IPS-15b (cell line): ENCODE data around the gene SLC30A3.

Source experiments
- H3K27me3 ChIP-seq: one replicate; pipeline ENCODE4 v1.6.1; 2013; ENCODE audit warnings: low read length; ENCODE audit not compliant: control insufficient read depth, insufficient read depth
- H3K36me3 ChIP-seq: one replicate; pipeline ENCODE4 v1.6.1; 2013; ENCODE audit warnings: low read length; ENCODE audit not compliant: control insufficient read depth, insufficient read depth
- H3K4me1 ChIP-seq: one replicate; pipeline ENCODE4 v1.6.1; 2013; ENCODE audit warnings: mild to moderate bottlenecking, low read length; ENCODE audit not compliant: control insufficient read depth, insufficient read depth
- H3K4me3 ChIP-seq: one replicate; pipeline ENCODE4 v1.5.1; 2013; ENCODE audit warnings: low read depth, low read length
- H3K9ac ChIP-seq: one replicate; pipeline ENCODE4 v1.6.1; 2013; ENCODE audit warnings: low read depth, mild to moderate bottlenecking, low read length
- H3K9me3 ChIP-seq: one replicate; pipeline ENCODE4 v1.6.1; 2013; ENCODE audit warnings: mild to moderate bottlenecking, low read length; ENCODE audit not compliant: control insufficient read depth, insufficient read depth

Gene SLC30A3

GRCh38 chr2:27237341-27237945 lies 25.4 kb downstream of the SLC30A3 start:
- no peaks in the 10 kb centered on the region for H3K27me3 ChIP-seq
- H3K9ac ChIP-seq = no peak overlapping the region
- H3K9me3 ChIP-seq = no peaks in the 10 kb centered on the region
- H3K36me3 ChIP-seq = peaks cover 96% of the 10 kb centered on the region
- H3K4me3 ChIP-seq = no peak overlapping the region
- no peaks in the 10 kb centered on the region for H3K4me1 ChIP-seq

GRCh38 chr2:27236626-27237025 lies 26.2 kb downstream of the SLC30A3 start:
- Histone ChIP-seq H3K9ac (no peak overlapping the region), H3K4me3 (no peak overlapping the region), H3K36me3 (peaks cover 96% of the 10 kb centered on the region), H3K4me1 (no peaks in the 10 kb centered on the region), H3K9me3 (no peaks in the 10 kb centered on the region), H3K27me3 (no peaks in the 10 kb centered on the region)

- no peaks in the 10 kb centered on the region for H3K4me1 ChIP-seq
- no peak overlapping the region for H3K4me3 ChIP-seq
- peaks cover 96% of the 10 kb centered on the region for H3K36me3 ChIP-seq
- H3K27me3 ChIP-seq = no peaks in the 10 kb centered on the region
- no peaks in the 10 kb centered on the region for H3K9me3 ChIP-seq
- no peak overlapping the region for H3K9ac ChIP-seq
Measured at GRCh38 chr2:27236136-27236535, 26.7 kb downstream of the SLC30A3 start.

- H3K9ac ChIP-seq = no peak overlapping the region
- H3K36me3 ChIP-seq = peaks cover 83% of the 10 kb centered on the region
- H3K4me3 ChIP-seq = no peak overlapping the region
- no peaks in the 10 kb centered on the region for H3K27me3 ChIP-seq
- H3K9me3 ChIP-seq = no peaks in the 10 kb centered on the region
- no peaks in the 10 kb centered on the region for H3K4me1 ChIP-seq
Measured at GRCh38 chr2:27233341-27233740, 29.5 kb downstream of the SLC30A3 start.

- Histone ChIP-seq H3K27me3 (no peaks in the 10 kb centered on the region), H3K4me1 (no peaks in the 10 kb centered on the region), H3K9me3 (no peaks in the 10 kb centered on the region), H3K36me3 (peaks cover 81% of the 10 kb centered on the region), H3K9ac (no peak overlapping the region), H3K4me3 (no peak overlapping the region)
Measured at GRCh38 chr2:27231921-27232320, 30.9 kb downstream of the SLC30A3 start.

- Histone ChIP-seq H3K4me3 (no peak overlapping the region), H3K9ac (no peak overlapping the region), H3K9me3 (no peaks in the 10 kb centered on the region), H3K27me3 (no peaks in the 10 kb centered on the region), H3K36me3 (peaks cover 74% of the 10 kb centered on the region), H3K4me1 (no peaks in the 10 kb centered on the region)
Measured at GRCh38 chr2:27227501-27227900, 35.3 kb downstream of the SLC30A3 start.

GRCh38 chr2:27225526-27225925 lies 37.3 kb downstream of the SLC30A3 start:
- Histone ChIP-seq H3K36me3 (peaks cover 75% of the 10 kb centered on the region), H3K27me3 (no peaks in the 10 kb centered on the region)

GRCh38 chr2:27223416-27223815 lies 39.4 kb downstream of the SLC30A3 start:
- Histone ChIP-seq H3K9ac (no peak overlapping the region), H3K27me3 (no peaks in the 10 kb centered on the region), H3K36me3 (peaks cover 71% of the 10 kb centered on the region)

More at GRCh38 chr2:27225526-27225925, 37.3 kb downstream of the SLC30A3 start:
- no peaks in the 10 kb centered on the region for H3K4me1 ChIP-seq
- no peak overlapping the region for H3K9ac ChIP-seq
- H3K4me3 ChIP-seq = no peak overlapping the region
- no peaks in the 10 kb centered on the region for H3K9me3 ChIP-seq

GRCh38 chr2:27222407-27222806 lies 40.4 kb downstream of the SLC30A3 start:
- no peaks in the 10 kb centered on the region for H3K9me3 ChIP-seq

More at GRCh38 chr2:27223416-27223815, 39.4 kb downstream of the SLC30A3 start:
- H3K9me3 ChIP-seq = no peaks in the 10 kb centered on the region
- H3K4me1 ChIP-seq = no peaks in the 10 kb centered on the region
- H3K4me3 ChIP-seq = no peak overlapping the region

GRCh38 chr2:27221166-27221565 lies 41.7 kb downstream of the SLC30A3 start:
- no peaks in the 10 kb centered on the region for H3K4me1 ChIP-seq
- H3K9ac ChIP-seq = no peak overlapping the region
- peaks cover 50% of the 10 kb centered on the region for H3K36me3 ChIP-seq
- no peaks in the 10 kb centered on the region for H3K9me3 ChIP-seq
- no peaks in the 10 kb centered on the region for H3K27me3 ChIP-seq
- H3K4me3 ChIP-seq = no peak overlapping the region

More at GRCh38 chr2:27222407-27222806, 40.4 kb downstream of the SLC30A3 start:
- peaks cover 63% of the 10 kb centered on the region for H3K36me3 ChIP-seq
- no peak overlapping the region for H3K9ac ChIP-seq
- no peak overlapping the region for H3K4me3 ChIP-seq
- no peaks in the 10 kb centered on the region for H3K27me3 ChIP-seq
- H3K4me1 ChIP-seq = no peaks in the 10 kb centered on the region

- Histone ChIP-seq H3K9ac (no peak overlapping the region), H3K36me3 (peaks cover 49% of the 10 kb centered on the region), H3K4me1 (no peaks in the 10 kb centered on the region), H3K9me3 (no peaks in the 10 kb centered on the region), H3K4me3 (no peak overlapping the region), H3K27me3 (no peaks in the 10 kb centered on the region)
Measured at GRCh38 chr2:27220091-27220490, 42.8 kb downstream of the SLC30A3 start.

- Histone ChIP-seq H3K9me3 (no peaks in the 10 kb centered on the region), H3K4me1 (no peaks in the 10 kb centered on the region), H3K36me3 (peaks cover 41% of the 10 kb centered on the region), H3K27me3 (no peaks in the 10 kb centered on the region), H3K4me3 (no peak overlapping the region), H3K9ac (no peak overlapping the region)
Measured at GRCh38 chr2:27219091-27219490, 43.8 kb downstream of the SLC30A3 start.
